ENCODE measurements around the gene EEF1E1.

- TF ChIP-seq POLR2A (IDR thresholded peaks at IDR 0.05) (no peak), CTCF (IDR thresholded peaks at IDR 0.05) (no peak)
These were observed 37.5 kb downstream of the EEF1E1 start for GRCh38 chr6:8064638-8065518.
